ENCODE measurements around the gene PODXL.

PODXL gene

GRCh38 chr7:131587315-131587923 is 31.0 kb upstream of the PODXL start:
- no peak for DNase-seq
- H3K27ac ChIP-seq, result no peak overlapping the region
- no peaks in the 10 kb centered on the region for H3K9me3 ChIP-seq
- no peaks in the 10 kb centered on the region for H3K4me1 ChIP-seq
- H3K4me3 ChIP-seq, result no peak overlapping the region
- intact Hi-C loops (cut with DNase I; ENCODE audit: low total_unique reads), result no loop called here
- TF ChIP-seq, protein P1, sequence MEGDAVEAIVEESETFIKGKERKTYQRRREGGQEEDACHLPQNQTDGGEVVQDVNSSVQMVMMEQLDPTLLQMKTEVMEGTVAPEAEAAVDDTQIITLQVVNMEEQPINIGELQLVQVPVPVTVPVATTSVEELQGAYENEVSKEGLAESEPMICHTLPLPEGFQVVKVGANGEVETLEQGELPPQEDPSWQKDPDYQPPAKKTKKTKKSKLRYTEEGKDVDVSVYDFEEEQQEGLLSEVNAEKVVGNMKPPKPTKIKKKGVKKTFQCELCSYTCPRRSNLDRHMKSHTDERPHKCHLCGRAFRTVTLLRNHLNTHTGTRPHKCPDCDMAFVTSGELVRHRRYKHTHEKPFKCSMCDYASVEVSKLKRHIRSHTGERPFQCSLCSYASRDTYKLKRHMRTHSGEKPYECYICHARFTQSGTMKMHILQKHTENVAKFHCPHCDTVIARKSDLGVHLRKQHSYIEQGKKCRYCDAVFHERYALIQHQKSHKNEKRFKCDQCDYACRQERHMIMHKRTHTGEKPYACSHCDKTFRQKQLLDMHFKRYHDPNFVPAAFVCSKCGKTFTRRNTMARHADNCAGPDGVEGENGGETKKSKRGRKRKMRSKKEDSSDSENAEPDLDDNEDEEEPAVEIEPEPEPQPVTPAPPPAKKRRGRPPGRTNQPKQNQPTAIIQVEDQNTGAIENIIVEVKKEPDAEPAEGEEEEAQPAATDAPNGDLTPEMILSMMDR (IDR thresholded peaks at IDR 0.05), result no peak
- H3K36me3 ChIP-seq, result no peaks in the 10 kb centered on the region
- peaks cover 0 to 9% of the 10 kb centered on the region in 2 donors for H3K27me3 ChIP-seq

DNA sequence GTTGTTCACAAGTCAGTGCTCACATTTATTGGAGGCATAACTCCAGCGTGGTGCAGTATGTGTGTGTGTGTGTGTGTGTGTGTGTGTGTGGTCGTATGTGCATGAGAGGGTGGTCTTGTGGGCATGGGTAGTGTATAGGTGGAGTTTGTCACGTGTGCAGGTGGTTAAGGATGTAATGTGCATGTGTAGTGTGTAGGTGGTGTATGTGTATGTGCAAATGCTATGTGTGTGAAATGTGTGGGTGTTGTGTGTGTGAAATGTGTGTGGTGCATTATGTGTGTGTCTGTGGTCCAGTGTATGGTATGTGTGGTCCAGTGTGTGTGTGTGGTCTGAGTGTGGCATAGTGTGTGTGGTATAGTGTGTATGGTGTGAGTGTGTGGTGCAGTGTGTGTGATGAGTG is 30.3 kb upstream of the PODXL start:
- H3K27me3 ChIP-seq, result peaks cover 0 to 9% of the 10 kb centered on the region in 2 donors
- peaks cover 0 to 1% (median under 1%) of the 10 kb centered on the region in 4 donors for H3K4me1 ChIP-seq
- TF ChIP-seq, protein P1 (IDR thresholded peaks at IDR 0.05), result no peak
- DNase-seq, result no peak
- H3K4me3 ChIP-seq, result no peak overlapping the region
- H3K27ac ChIP-seq, result no peak overlapping the region
- H3K9me3 ChIP-seq, result no peaks in the 10 kb centered on the region
- no peaks in the 10 kb centered on the region for H3K36me3 ChIP-seq
- intact Hi-C loops (cut with DNase I; ENCODE audit: low total_unique reads), result no loop called here

GRCh38 chr7:131586259-131586658 is 29.8 kb upstream of the PODXL start:
- TF ChIP-seq, protein P1 (IDR thresholded peaks at IDR 0.05), result no peak
- H3K27me3 ChIP-seq, result peaks cover 0 to 9% of the 10 kb centered on the region in 2 donors
- H3K27ac ChIP-seq, result no peak overlapping the region
- peaks cover 0 to 6% (median 5%) of the 10 kb centered on the region in 4 donors for H3K4me1 ChIP-seq
- no peaks in the 10 kb centered on the region for H3K36me3 ChIP-seq
- no peak overlapping the region for H3K4me3 ChIP-seq
- H3K9me3 ChIP-seq, result no peaks in the 10 kb centered on the region
- no peak for DNase-seq
- intact Hi-C loops (cut with DNase I; ENCODE audit: low total_unique reads), result no loop called here

GRCh38 chr7:131583430-131583829 is 27.0 kb upstream of the PODXL start:
- TF ChIP-seq, protein P1 (IDR thresholded peaks at IDR 0.05), result no peak
- Histone ChIP-seq H3K9me3 (no peaks in the 10 kb centered on the region), H3K27ac (no peak overlapping the region), H3K4me1 (peaks cover 0 to 11% (median 7%) of the 10 kb centered on the region in 4 donors), H3K27me3 (peaks cover 0 to 9% of the 10 kb centered on the region in 2 donors), H3K36me3 (no peaks in the 10 kb centered on the region), H3K4me3 (no peak overlapping the region)
- intact Hi-C loops (cut with DNase I; ENCODE audit: low total_unique reads), result no loop called here
- DNase-seq, result no peak

- Histone ChIP-seq H3K4me1 (peaks cover 0 to 11% (median 7%) of the 10 kb centered on the region in 4 donors), H3K4me3 (no peak overlapping the region), H3K27ac (no peak overlapping the region), H3K9me3 (no peaks in the 10 kb centered on the region), H3K27me3 (peaks cover 0 to 2% of the 10 kb centered on the region in 2 donors), H3K36me3 (no peaks in the 10 kb centered on the region)
- TF ChIP-seq, protein P1 (IDR thresholded peaks at IDR 0.05), result no peak
- peak in 1 of 2 donors; percentile 29 for DNase-seq
- intact Hi-C loops (cut with DNase I; ENCODE audit: low total_unique reads), result no loop called here
Measured at GRCh38 chr7:131581241-131582051, 25.0 kb upstream of the PODXL start.

All from tibial artery (tissue), 4 donors.